Neutrophil (primary cell): Measurements from ENCODE around the gene OR52A1.
"Not testable (repeated sequence)": the region's sequence is repeated elsewhere in the genome, so short reads cannot be mapped to it uniquely, and the experiment has no call there.

Source experiments
- H3K27ac ChIP-seq: fragments of 200-600 bp; sonication (generic); 2 replicates; pipeline ENCODE4 v1.5.1; 2016; ENCODE audit warnings: mild to moderate bottlenecking, moderate library complexity
- H3K27me3 ChIP-seq: fragments of 200-600 bp; sonication (generic); 2 replicates; pipeline ENCODE4 v1.6.0; 2016; ENCODE audit warnings: mild to moderate bottlenecking
- H3K36me3 ChIP-seq: fragments of 200-600 bp; sonication (generic); 2 replicates; pipeline ENCODE4 v1.5.1; 2017
- H3K4me1 ChIP-seq, 2 experiments: fragments of 200-600 bp in 1 of 2; sonication (generic) in 1 of 2; 1 replicate in 1 of 2; 2 replicates in 1 of 2; pipeline versions ENCODE4 v1.5.1 to v1.6.1; 2013 to 2016; ENCODE audit warnings: low read depth in 1 of 2, low read length in 1 of 2, mild to moderate bottlenecking in 1 of 2, moderate library complexity in 1 of 2; ENCODE audit not compliant: control insufficient read depth in 1 of 2, insufficient read depth in 1 of 2
- H3K4me3 ChIP-seq, 2 experiments: fragments of 200-600 bp in 1 of 2; sonication (generic) in 1 of 2; 1 replicate in 1 of 2; 2 replicates in 1 of 2; pipeline ENCODE4 v1.5.1; 2013 to 2016; ENCODE audit warnings: low read depth in 1 of 2, low read length in 1 of 2, mild to moderate bottlenecking in 1 of 2, moderate library complexity in 1 of 2
- H3K9me3 ChIP-seq: fragments of 200-600 bp; sonication (generic); 2 replicates; pipeline ENCODE4 v1.5.1; 2016
- TF ChIP-seq, protein P1 (sequence below): fragments of 200-600 bp; sonication (generic); IDR thresholded peaks from 2 replicates; pipeline ENCODE4 v1.5.1; 2016; ENCODE audit warnings: antibody characterized with exemption

OR52A1 gene

DNA sequence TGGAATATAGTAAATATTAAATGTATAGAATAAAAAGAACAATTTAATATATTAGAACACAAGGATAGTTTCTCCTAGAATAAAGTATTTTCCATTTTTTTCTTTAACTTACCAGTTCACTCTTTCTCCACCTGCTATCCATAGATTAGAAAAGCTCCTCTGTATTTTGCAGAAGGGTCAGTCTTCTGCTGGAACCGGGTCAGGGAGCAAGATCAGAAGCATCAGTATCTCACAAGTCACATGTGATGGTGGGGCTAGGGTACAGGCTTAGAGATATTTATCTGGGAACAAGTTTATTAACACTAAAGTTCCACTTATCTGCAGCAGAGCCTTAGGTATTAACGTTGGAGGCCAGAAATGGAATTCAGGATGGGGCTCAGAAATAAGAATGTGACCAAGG is 17.3 kb upstream of the OR52A1 start:
- Histone ChIP-seq H3K36me3 (no peaks in the 10 kb centered on the region), H3K4me1 (no peaks in the 10 kb centered on the region), H3K27ac (no peak overlapping the region), H3K4me3 (no peak overlapping the region), H3K9me3 (no peaks in the 10 kb centered on the region), H3K27me3 (no peaks in the 10 kb centered on the region)
- TF ChIP-seq, protein P1, sequence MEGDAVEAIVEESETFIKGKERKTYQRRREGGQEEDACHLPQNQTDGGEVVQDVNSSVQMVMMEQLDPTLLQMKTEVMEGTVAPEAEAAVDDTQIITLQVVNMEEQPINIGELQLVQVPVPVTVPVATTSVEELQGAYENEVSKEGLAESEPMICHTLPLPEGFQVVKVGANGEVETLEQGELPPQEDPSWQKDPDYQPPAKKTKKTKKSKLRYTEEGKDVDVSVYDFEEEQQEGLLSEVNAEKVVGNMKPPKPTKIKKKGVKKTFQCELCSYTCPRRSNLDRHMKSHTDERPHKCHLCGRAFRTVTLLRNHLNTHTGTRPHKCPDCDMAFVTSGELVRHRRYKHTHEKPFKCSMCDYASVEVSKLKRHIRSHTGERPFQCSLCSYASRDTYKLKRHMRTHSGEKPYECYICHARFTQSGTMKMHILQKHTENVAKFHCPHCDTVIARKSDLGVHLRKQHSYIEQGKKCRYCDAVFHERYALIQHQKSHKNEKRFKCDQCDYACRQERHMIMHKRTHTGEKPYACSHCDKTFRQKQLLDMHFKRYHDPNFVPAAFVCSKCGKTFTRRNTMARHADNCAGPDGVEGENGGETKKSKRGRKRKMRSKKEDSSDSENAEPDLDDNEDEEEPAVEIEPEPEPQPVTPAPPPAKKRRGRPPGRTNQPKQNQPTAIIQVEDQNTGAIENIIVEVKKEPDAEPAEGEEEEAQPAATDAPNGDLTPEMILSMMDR: no peak

DNA sequence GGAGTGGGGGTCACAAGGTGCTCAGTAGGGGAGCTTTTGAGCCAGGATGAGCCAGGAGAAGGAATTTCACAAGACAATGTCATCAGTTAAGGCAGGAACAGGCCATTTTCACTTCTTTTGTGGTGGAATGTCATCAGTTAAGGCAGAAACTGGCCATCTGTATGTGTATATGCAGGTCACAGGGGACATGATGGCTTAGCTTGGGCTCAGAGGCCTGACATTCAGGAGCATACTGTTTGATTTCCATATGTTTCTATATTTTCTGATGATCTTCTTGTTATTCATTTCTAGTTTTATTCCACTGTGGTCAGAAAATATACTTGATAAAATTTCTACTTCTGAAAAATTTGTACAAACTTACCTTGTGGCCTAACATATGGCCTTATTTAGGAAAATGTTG is 11.3 kb upstream of the OR52A1 start:
- H3K27ac ChIP-seq, H3K36me3 ChIP-seq, H3K9me3 ChIP-seq, H3K4me1 ChIP-seq, H3K4me3 ChIP-seq, H3K27me3 ChIP-seq: not testable (repeated sequence)

DNA sequence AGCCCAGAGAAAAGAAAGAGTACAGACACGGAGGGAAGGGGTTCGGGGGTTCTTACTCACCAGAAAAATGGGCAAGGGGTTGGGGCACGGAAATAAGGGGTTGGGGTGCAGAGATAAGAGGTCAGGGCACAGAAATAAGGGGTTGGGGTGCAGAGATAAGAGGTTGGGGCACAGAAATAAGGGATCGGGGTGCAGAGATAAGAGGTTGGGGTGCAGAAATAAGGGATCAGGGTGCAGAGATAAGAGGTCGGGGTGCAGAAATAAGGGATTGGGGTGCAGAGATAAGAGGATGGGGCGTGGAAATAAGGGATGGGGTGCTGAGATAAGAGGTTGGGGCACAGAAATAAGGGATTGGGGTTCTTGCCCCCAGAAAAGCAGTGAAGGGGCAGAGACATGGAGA is 10.2 kb upstream of the OR52A1 start:
- H3K4me3 ChIP-seq, H3K9me3 ChIP-seq, H3K36me3 ChIP-seq, H3K27me3 ChIP-seq, H3K27ac ChIP-seq, H3K4me1 ChIP-seq: not testable (repeated sequence)

GRCh38 chr11:5161045-5161444 is 6.5 kb upstream of the OR52A1 start:
- H3K27me3 ChIP-seq, H3K36me3 ChIP-seq, H3K27ac ChIP-seq: not testable (repeated sequence)

DNA sequence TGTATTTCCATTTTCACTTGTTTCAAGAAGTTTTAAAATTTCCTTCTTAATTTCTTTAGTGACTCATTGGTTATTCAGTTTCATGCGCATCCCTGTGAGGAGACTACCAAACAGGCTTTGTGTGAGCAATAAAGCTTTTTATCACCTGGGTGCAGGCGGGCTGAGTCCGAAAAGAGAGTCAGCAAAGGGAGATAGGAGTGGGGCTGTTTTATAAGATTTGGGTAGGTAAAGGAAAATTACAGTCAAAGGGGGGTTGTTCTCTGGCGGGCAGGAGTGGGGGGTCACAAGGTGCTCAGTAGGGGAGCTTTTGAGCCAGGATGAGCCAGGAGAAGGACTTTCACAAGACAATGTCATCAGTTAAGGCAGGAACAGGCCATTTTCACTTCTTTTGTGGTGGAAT is 5.7 kb upstream of the OR52A1 start:
- H3K27me3 ChIP-seq, H3K36me3 ChIP-seq, H3K9me3 ChIP-seq, H3K27ac ChIP-seq, H3K4me1 ChIP-seq, H3K4me3 ChIP-seq: not testable (repeated sequence)

More at GRCh38 chr11:5161045-5161444, 6.5 kb upstream of the OR52A1 start:
- H3K4me1 ChIP-seq, H3K4me3 ChIP-seq, H3K9me3 ChIP-seq: not testable (repeated sequence)

- H3K27me3 ChIP-seq: no peaks in the 10 kb centered on the region
- TF ChIP-seq, protein P1: no peak
- H3K27ac ChIP-seq: no peak overlapping the region
- no peaks in the 10 kb centered on the region for H3K9me3 ChIP-seq
- H3K36me3 ChIP-seq: no peaks in the 10 kb centered on the region
- H3K4me3 ChIP-seq: no peak overlapping the region
- no peaks in the 10 kb centered on the region for H3K4me1 ChIP-seq
Measured at GRCh38 chr11:5159806-5160205, 5.2 kb upstream of the OR52A1 start.

DNA sequence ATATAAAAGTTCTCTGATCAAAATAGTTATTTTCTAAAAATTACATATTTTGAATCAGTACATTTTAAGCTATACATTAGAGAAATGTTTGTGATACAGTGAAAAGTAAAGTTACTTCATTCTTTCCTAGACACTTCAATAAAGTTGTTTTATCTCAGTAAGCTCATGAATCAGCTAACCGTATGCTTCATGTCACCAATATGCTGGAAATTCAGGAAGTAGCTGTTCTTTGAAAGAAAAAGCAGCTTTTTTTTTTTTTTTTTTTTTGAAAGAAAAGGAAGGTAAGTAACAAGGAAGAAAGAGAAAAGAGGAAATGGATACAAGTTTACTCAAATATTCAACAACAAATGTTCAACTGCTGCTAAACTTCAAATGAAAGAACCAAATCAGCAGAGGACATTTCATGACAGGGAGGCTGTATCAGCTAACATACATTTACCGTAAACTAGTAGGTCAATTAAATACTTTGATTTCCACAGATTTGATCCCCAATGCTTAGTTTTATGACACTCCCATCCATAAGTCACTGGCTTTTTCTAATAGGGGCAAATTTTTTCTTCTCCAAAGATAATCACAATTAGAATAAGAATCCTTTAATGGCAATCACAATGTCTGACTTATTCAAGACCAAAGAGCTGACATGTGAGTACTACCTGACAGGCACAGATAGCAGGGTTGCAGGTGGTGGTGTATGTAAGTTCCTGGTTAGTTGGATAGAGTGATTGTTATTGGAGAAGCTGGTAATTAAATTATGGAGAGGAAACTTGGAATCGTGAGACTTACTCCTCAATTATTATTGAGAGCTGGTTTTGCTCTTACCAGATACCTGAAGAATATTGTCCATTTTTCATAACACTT is 754 bp downstream of the OR52A1 start:
- H3K36me3 ChIP-seq: no peaks in the 10 kb centered on the region
- no peak overlapping the region for H3K27ac ChIP-seq
- no peak overlapping the region for H3K4me3 ChIP-seq
- no peaks in the 10 kb centered on the region for H3K4me1 ChIP-seq
- H3K9me3 ChIP-seq: no peaks in the 10 kb centered on the region
- H3K27me3 ChIP-seq: no peaks in the 10 kb centered on the region
- TF ChIP-seq, protein P1: no peak
